Brain microvascular endothelial cell (primary cell): ENCODE results near the gene NRBF2.
A peak's percentile ranks its signal among the peaks of the same experiment; 100 is the strongest.
"Not testable (repeated sequence)": the region's sequence is repeated elsewhere in the genome, so short reads cannot be mapped to it uniquely, and the experiment has no call there.

Source experiments
- DNase-seq: peaks from one replicate; pipeline ENCODE4 v3.0.0-alpha.2; 2020
- H3K27ac ChIP-seq: fragments of 250-450 bp; sonication (Bioruptor Pico); 2 replicates; pipeline ENCODE4 v1.5.1; 2020; ENCODE audit warnings: mild to moderate bottlenecking, moderate library complexity
- H3K27me3 ChIP-seq: fragments of 250-450 bp; sonication (Bioruptor Pico); replicated peaks from 2 replicates; pipeline ENCODE4 v1.5.1; 2020; ENCODE audit warnings: mild to moderate bottlenecking
- H3K36me3 ChIP-seq: fragments of 250-450 bp; sonication (Bioruptor Pico); replicated peaks from 2 replicates; pipeline ENCODE4 v1.5.1; 2020; ENCODE audit warnings: mild to moderate bottlenecking
- H3K4me3 ChIP-seq: 2 replicates; pipeline ENCODE4 v1.5.1; 2011; ENCODE audit warnings: low read depth, mild to moderate bottlenecking, control low read depth, low read length, moderate library complexity
- CTCF ChIP-seq: IDR thresholded peaks from 2 replicates; pipeline ENCODE4 v1.5.1; 2011; ENCODE audit warnings: low read depth, mild to moderate bottlenecking, moderate library complexity, low read length, control low read depth, inconsistent platforms; ENCODE audit errors: missing control alignments
- in situ Hi-C: cut with HindIII; loops from 2 replicates; pipeline ENCODE4 v1.10.0; 2017; ENCODE audit warnings: low sequenced_read_pairs, low pct_ligation_motif_present

The NRBF2 gene

GRCh38 chr10:63133056-63133820, at the start of gene NRBF2:
TSS of gene NRBF2 (plus strand) at chr10:63133328. CDS start at chr10:63133471, 143 bp downstream.
- Histone ChIP-seq H3K27ac (peak within 1 kb of the TSS; percentile 84), H3K4me3 (peak within 1 kb of the TSS; percentile 94), H3K27me3 (no peaks in the 10 kb centered on the region), H3K36me3 (no peaks in the 10 kb centered on the region)
- DNase-seq = peak; percentile 99
- in situ Hi-C loops = no loop called here
- TF ChIP-seq CTCF = peak; percentile 54

DNA sequence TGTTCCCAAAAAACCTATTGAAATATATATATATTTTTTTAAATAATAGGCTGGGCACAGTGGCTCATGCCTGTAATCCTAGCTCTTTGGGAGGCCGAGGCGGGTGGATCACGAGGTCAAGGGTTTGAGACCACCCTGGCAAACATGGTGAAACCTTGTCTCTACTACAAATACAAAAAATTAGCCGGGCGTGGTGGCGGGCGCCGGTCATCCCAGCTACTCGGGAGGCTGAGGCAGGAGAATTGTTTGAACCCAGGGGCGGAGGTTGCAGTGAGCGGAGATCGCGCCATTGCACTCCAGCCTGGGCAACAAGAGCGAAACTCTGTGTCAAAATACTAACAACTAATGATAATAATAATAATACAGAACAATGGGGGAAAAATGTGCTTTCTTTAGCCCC, 49.7 kb upstream of the NRBF2 start:
- H3K27me3 ChIP-seq, H3K36me3 ChIP-seq, in situ Hi-C loops, DNase-seq, H3K4me3 ChIP-seq, H3K27ac ChIP-seq: not testable (repeated sequence)

DNA sequence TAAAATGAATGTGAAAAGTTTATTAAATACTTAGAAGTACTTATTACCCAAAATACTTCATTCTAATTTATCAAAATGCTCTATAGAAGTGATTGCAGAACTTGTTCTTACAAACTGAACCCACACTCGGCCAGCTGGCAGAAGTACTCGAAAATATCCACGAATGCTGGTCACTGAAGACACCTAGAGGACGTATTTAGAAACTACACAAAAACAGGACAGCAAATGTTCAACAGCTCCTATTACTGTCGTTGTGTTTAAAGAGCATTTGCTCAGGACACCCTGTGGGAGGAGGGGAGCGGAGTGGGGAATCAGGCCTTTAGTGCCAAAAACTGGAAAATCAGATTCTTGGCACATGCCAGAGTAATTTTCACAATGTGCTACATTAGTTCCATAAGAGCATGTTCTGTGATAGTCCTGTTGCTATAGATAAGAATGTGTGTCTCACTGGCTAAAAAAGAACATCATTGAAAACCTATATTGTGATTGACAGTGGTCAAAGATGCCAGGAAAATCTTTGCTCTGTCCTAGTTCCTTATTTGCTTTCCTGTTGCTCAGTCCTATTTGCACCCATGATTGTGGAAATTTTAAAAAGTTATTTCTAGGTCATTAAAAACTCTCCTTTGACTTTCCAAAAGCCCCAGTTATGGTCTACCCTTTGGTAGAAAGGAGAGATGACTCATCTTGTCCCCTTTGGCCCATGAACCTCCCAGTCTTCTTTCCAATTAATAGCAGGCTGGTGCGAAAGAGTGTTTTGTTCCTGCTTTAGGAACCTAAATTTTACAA, 49.0 kb upstream of the NRBF2 start:
- Histone ChIP-seq H3K27me3 (no peaks in the 10 kb centered on the region), H3K27ac (no peak overlapping the region), H3K36me3 (no peaks in the 10 kb centered on the region), H3K4me3 (no peak overlapping the region)
- TF ChIP-seq CTCF = peak; percentile 75
- DNase-seq = peak; percentile 67
- in situ Hi-C loops = no loop called here

GRCh38 chr10:63084690-63085382, 48.3 kb upstream of the NRBF2 start:
- Histone ChIP-seq H3K27ac (no peak overlapping the region), H3K4me3 (no peak overlapping the region), H3K27me3 (no peaks in the 10 kb centered on the region), H3K36me3 (no peaks in the 10 kb centered on the region)
- DNase-seq = no peak
- in situ Hi-C loops = no loop called here
- no peak for TF ChIP-seq CTCF

DNA sequence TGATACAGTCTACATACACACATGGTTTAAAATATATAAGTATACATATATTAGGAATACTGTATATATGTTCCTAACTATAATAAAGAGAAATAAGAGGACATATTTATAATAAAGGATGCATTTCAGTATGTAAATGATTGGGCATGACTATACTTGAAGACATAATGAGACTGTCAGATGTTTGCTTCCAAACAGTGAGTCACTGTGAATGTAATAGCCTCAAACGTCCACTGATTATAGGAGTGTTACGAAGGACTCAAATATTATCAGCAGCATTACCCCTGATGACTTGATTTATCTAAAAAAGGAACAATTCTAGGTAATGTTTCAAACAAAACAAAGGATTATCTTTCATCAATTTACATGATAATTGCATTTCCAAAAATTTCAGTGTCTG, 39.9 kb upstream of the NRBF2 start:
- no peak for DNase-seq
- in situ Hi-C loops = no loop called here
- no peaks in the 10 kb centered on the region for H3K27me3 ChIP-seq
- no peak overlapping the region for H3K27ac ChIP-seq
- no peaks in the 10 kb centered on the region for H3K36me3 ChIP-seq
- no peak for TF ChIP-seq CTCF
- no peak overlapping the region for H3K4me3 ChIP-seq

GRCh38 chr10:63094405-63094804, 38.7 kb upstream of the NRBF2 start:
- no peak for TF ChIP-seq CTCF
- Histone ChIP-seq H3K36me3 (no peaks in the 10 kb centered on the region), H3K4me3 (no peak overlapping the region), H3K27me3 (no peaks in the 10 kb centered on the region), H3K27ac (no peak overlapping the region)
- in situ Hi-C loops = no loop called here
- no peak for DNase-seq
